Neural cell (in vitro differentiated cells): ENCODE results near the gene MS4A18. TPM values are rescaled to one million over a fixed set of nuclear protein-coding genes. Genes with fewer than 3 reads are reported as not detected.

Experiments
- H2AFZ ChIP-seq: fragments of 200-600, 300-800 bp; sonication (generic), shearing (Covaris generic); 2 replicates; pipeline ENCODE4 v1.6.0; 2014; ENCODE audit warnings: low read depth, mild to moderate bottlenecking, antibody characterized with exemption, low read length, moderate library complexity
- H3F3A ChIP-seq: fragments of 200-600 bp; shearing (Covaris generic); 2 replicates; pipeline ENCODE4 v1.6.1; 2016; ENCODE audit warnings: mild to moderate bottlenecking, moderate library complexity, mixed read lengths, antibody characterized with exemption, low read length; ENCODE audit not compliant: insufficient read depth, poor library complexity, severe bottlenecking
- H3K27ac ChIP-seq: fragments of 200-600, 300-800 bp; sonication (generic), shearing (Covaris generic); 2 replicates; pipeline ENCODE4 v1.5.1; 2014; ENCODE audit warnings: mild to moderate bottlenecking, low read length, moderate library complexity
- H3K27me3 ChIP-seq: fragments of 300-800, 200-600 bp; sonication (generic), shearing (Covaris generic); 2 replicates; pipeline ENCODE4 v1.6.0; 2014; ENCODE audit warnings: mild to moderate bottlenecking, low read depth, low read length, moderate library complexity; ENCODE audit not compliant: insufficient read depth
- H3K36me3 ChIP-seq: fragments of 300-800, 200-600 bp; sonication (generic), shearing (Covaris generic); 2 replicates; pipeline ENCODE4 v1.5.1; 2014; ENCODE audit warnings: mild to moderate bottlenecking, antibody characterized with exemption, low read length, moderate library complexity; ENCODE audit not compliant: insufficient read depth
- H3K4me2 ChIP-seq: fragments of 300-800, 200-600 bp; sonication (generic), shearing (Covaris generic); 2 replicates; pipeline ENCODE4 v1.6.0; 2014; ENCODE audit warnings: mild to moderate bottlenecking, low read length
- H3K4me3 ChIP-seq: fragments of 300-800, 200-600 bp; sonication (generic), shearing (Covaris generic); 2 replicates; pipeline ENCODE4 v1.5.1; 2014; ENCODE audit warnings: mild to moderate bottlenecking, low read length, moderate library complexity
- H3K79me2 ChIP-seq: fragments of 200-600 bp; shearing (Covaris generic); replicated peaks from 2 replicates; pipeline ENCODE4 v1.6.0; 2014; ENCODE audit warnings: mild to moderate bottlenecking, low read length, moderate library complexity; ENCODE audit not compliant: insufficient read depth
- H3K9ac ChIP-seq: fragments of 300-800, 200-600 bp; sonication (generic), shearing (Covaris generic); 2 replicates; pipeline ENCODE4 v1.6.1; 2016; ENCODE audit warnings: mild to moderate bottlenecking, low read length, mixed read lengths
- H3K9me2 ChIP-seq: fragments of 200-600 bp; shearing (Covaris generic); 2 replicates; pipeline ENCODE4 v1.6.1; 2016; ENCODE audit warnings: mild to moderate bottlenecking, low read length, mixed read lengths; ENCODE audit not compliant: insufficient read depth
- H3K9me3 ChIP-seq: fragments of 200-600, 300-800 bp; sonication (generic), shearing (Covaris generic); 2 replicates; pipeline ENCODE4 v1.6.1; 2016; ENCODE audit warnings: mild to moderate bottlenecking, mixed run types, low read length, moderate library complexity, mixed read lengths
- H4K20me1 ChIP-seq: fragments of 200-600 bp; shearing (Covaris generic); 2 replicates; pipeline ENCODE4 v1.6.1; 2016; ENCODE audit warnings: mild to moderate bottlenecking, mixed run types; ENCODE audit not compliant: insufficient read depth
- EP300 ChIP-seq: fragments of 450-650 bp; conservative IDR thresholded peaks from 2 replicates; pipeline ENCODE4 v1.6.1; 2014; ENCODE audit warnings: antibody characterized with exemption, mild to moderate bottlenecking, moderate library complexity; ENCODE audit not compliant: poor library complexity, severe bottlenecking
- EZH2 ChIP-seq: fragments of 200-600, 300-800 bp; shearing (Covaris generic), sonication (generic); IDR thresholded peaks from 2 replicates; pipeline ENCODE4 v1.6.1; 2014; ENCODE audit warnings: antibody characterized with exemption, low read length, borderline replicate concordance, mild to moderate bottlenecking; ENCODE audit not compliant: insufficient read depth, poor library complexity, severe bottlenecking
- MXI1 ChIP-seq: fragments of 450-650 bp; conservative IDR thresholded peaks from 2 replicates; pipeline ENCODE4 v1.6.1; 2014; ENCODE audit warnings: antibody characterized with exemption, mild to moderate bottlenecking; ENCODE audit not compliant: poor library complexity, severe bottlenecking
- POLR2AphosphoS5 ChIP-seq: IDR thresholded peaks from 2 replicates; pipeline ENCODE4 v1.6.1; 2012
- RAD21 ChIP-seq: fragments of 450-650 bp; conservative IDR thresholded peaks from 2 replicates; pipeline ENCODE4 v1.6.1; 2014; ENCODE audit warnings: antibody characterized with exemption, mild to moderate bottlenecking, moderate library complexity
- REST ChIP-seq: IDR thresholded peaks from 2 replicates; pipeline ENCODE4 v1.6.1; 2012; ENCODE audit warnings: borderline replicate concordance
- SMC3 ChIP-seq: fragments of 450-650 bp; conservative IDR thresholded peaks from 2 replicates; pipeline ENCODE4 v1.6.1; 2014; ENCODE audit warnings: antibody characterized with exemption, mild to moderate bottlenecking, moderate library complexity; ENCODE audit not compliant: poor library complexity
- TAF1 ChIP-seq: IDR thresholded peaks from 2 replicates; pipeline ENCODE4 v1.6.1; 2012; ENCODE audit warnings: low read depth
- polyA plus RNA-seq: library from polyadenylated mRNA; depleted of rRNA; stranded (reverse); fragments of >200 nt; gene quantifications from 2 replicates; pipeline ENCODE4 v1.2.3, GENCODE V29; 2014
- TF ChIP-seq, protein P1 (sequence below): fragments of 450-650 bp; IDR thresholded peaks from 2 replicates; pipeline ENCODE4 v1.5.1; 2014; ENCODE audit warnings: antibody characterized with exemption, mild to moderate bottlenecking, moderate library complexity; ENCODE audit not compliant: poor library complexity, severe bottlenecking

MS4A18 gene
- polyA plus RNA-seq, 1 donor from 2014 or later: not detected

DNA sequence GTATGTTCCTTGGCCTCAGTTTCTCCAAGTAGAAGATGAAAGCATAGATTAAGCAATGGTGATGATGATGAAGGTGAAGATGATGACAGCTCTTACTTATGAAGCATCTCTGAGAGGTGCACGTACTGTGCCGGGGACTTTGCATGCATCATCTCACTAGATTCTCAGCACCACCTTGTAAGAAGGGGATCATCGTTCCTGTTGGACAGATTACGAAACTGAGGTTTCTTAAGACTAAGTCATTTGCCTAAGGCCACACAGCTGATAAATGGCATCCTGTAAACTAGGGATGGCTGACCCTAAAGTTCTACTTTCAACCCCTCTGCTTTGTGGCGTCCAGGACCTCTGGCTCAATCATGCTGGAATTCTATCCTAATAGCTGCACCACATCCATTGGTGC is 40.8 kb downstream of the MS4A18 start:
- no peak overlapping the region for H3K4me3 ChIP-seq
- no peaks in the 10 kb centered on the region for H3F3A ChIP-seq
- TF ChIP-seq SMC3: no peak
- TF ChIP-seq EP300: no peak
- TF ChIP-seq TAF1: no peak
- TF ChIP-seq RAD21: no peak
- TF ChIP-seq, protein P1, sequence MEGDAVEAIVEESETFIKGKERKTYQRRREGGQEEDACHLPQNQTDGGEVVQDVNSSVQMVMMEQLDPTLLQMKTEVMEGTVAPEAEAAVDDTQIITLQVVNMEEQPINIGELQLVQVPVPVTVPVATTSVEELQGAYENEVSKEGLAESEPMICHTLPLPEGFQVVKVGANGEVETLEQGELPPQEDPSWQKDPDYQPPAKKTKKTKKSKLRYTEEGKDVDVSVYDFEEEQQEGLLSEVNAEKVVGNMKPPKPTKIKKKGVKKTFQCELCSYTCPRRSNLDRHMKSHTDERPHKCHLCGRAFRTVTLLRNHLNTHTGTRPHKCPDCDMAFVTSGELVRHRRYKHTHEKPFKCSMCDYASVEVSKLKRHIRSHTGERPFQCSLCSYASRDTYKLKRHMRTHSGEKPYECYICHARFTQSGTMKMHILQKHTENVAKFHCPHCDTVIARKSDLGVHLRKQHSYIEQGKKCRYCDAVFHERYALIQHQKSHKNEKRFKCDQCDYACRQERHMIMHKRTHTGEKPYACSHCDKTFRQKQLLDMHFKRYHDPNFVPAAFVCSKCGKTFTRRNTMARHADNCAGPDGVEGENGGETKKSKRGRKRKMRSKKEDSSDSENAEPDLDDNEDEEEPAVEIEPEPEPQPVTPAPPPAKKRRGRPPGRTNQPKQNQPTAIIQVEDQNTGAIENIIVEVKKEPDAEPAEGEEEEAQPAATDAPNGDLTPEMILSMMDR: no peak
- no peak for TF ChIP-seq POLR2AphosphoS5
- no peak for TF ChIP-seq MXI1
- no peak for TF ChIP-seq REST
- TF ChIP-seq EZH2: no peak
- no peak overlapping the region for H2AFZ ChIP-seq
- no peak overlapping the region for H3K27ac ChIP-seq
- H3K36me3 ChIP-seq: no peaks in the 10 kb centered on the region
- H3K79me2 ChIP-seq: no peaks in the 10 kb centered on the region
- H3K9me3 ChIP-seq: no peaks in the 10 kb centered on the region
- H3K9ac ChIP-seq: no peak overlapping the region
- no peaks in the 10 kb centered on the region for H3K27me3 ChIP-seq
- H3K4me2 ChIP-seq: no peak overlapping the region
- no peaks in the 10 kb centered on the region for H3K9me2 ChIP-seq
- H4K20me1 ChIP-seq: no peaks in the 10 kb centered on the region

- no peaks in the 10 kb centered on the region for H4K20me1 ChIP-seq
- H3K4me2 ChIP-seq: no peak overlapping the region
- no peak for TF ChIP-seq REST
- no peak for TF ChIP-seq POLR2AphosphoS5
- TF ChIP-seq EZH2: no peak
- no peak for TF ChIP-seq RAD21
- TF ChIP-seq MXI1: no peak
- TF ChIP-seq EP300: no peak
- no peaks in the 10 kb centered on the region for H3K9me2 ChIP-seq
- no peak overlapping the region for H3K27ac ChIP-seq
- no peaks in the 10 kb centered on the region for H3K36me3 ChIP-seq
- no peak overlapping the region for H2AFZ ChIP-seq
- H3K4me3 ChIP-seq: no peak overlapping the region
- no peak overlapping the region for H3K9ac ChIP-seq
- no peaks in the 10 kb centered on the region for H3K9me3 ChIP-seq
- no peaks in the 10 kb centered on the region for H3F3A ChIP-seq
- H3K27me3 ChIP-seq: no peaks in the 10 kb centered on the region
- no peaks in the 10 kb centered on the region for H3K79me2 ChIP-seq
These were observed 42.0 kb downstream of the MS4A18 start for GRCh38 chr11:60766547-60766946.
